NCI-H2227 (cell line): ENCODE data around the gene TET3.

Experiments used
- DNase-seq: peaks from one replicate; lab custom pipeline; 2025; ENCODE audit not compliant: unreplicated experiment; lab: John Stamatoyannopoulos, UW

The TET3 gene

GRCh38 chr2:74002505-74003421 is 18.1 kb downstream of the TET3 start:
- peak; percentile 94 for DNase-seq

- DNase-seq = peak; percentile 75
Observed at GRCh38 chr2:74003494-74004211, 18.9 kb downstream of the TET3 start.

GRCh38 chr2:74004212-74005182 is 19.8 kb downstream of the TET3 start:
- DNase-seq = no peak

- no peak for DNase-seq
Observed at GRCh38 chr2:74005786-74006185, 21.1 kb downstream of the TET3 start.

GRCh38 chr2:74006459-74006858 is 21.7 kb downstream of the TET3 start:
- DNase-seq = no peak

- no peak for DNase-seq
Observed at GRCh38 chr2:74007121-74007520, 22.4 kb downstream of the TET3 start.

GRCh38 chr2:74007711-74008110 is 23.0 kb downstream of the TET3 start:
- DNase-seq = no peak

- DNase-seq = no peak
Observed at GRCh38 chr2:74008761-74009395, 24.2 kb downstream of the TET3 start.

GRCh38 chr2:74009577-74009976 is 24.9 kb downstream of the TET3 start:
- no peak for DNase-seq

- peak; percentile 44 for DNase-seq
Observed at GRCh38 chr2:74010087-74010541, 25.4 kb downstream of the TET3 start.

- no peak for DNase-seq
Observed at GRCh38 chr2:74011246-74011645, 26.5 kb downstream of the TET3 start.

GRCh38 chr2:74014813-74015212 is 30.1 kb downstream of the TET3 start:
- DNase-seq = no peak

GRCh38 chr2:74017223-74017622 is 32.5 kb downstream of the TET3 start:
- DNase-seq = no peak

- DNase-seq = no peak
Observed at GRCh38 chr2:74019516-74019915, 34.8 kb downstream of the TET3 start.

GRCh38 chr2:74020702-74021406 is 36.1 kb downstream of the TET3 start:
- DNase-seq = no peak

- no peak for DNase-seq
Observed at GRCh38 chr2:74021407-74021755, 36.7 kb downstream of the TET3 start.

- no peak for DNase-seq
Observed at GRCh38 chr2:74024216-74024615, 39.5 kb downstream of the TET3 start.

- no peak for DNase-seq
Observed at GRCh38 chr2:74025971-74026612, 41.4 kb downstream of the TET3 start.

GRCh38 chr2:74026687-74027241 is 42.1 kb downstream of the TET3 start:
- DNase-seq = no peak
